GM21447 (cell line): ENCODE measurements around the gene RNF144B.

Experiments used
- ATAC-seq: cut with Tn5 transposase; IDR thresholded peaks from one replicate; pipeline ENCODE4 v1.9.1; 2021; ENCODE audit not compliant: unreplicated experiment

The RNF144B gene

GRCh38 chr6:18478610-18479009 lies 91.5 kb downstream of the RNF144B start:
- ATAC-seq: no peak

GRCh38 chr6:18481870-18482269 lies 94.7 kb downstream of the RNF144B start:
- ATAC-seq: no peak

GRCh38 chr6:18485660-18486435 lies 98.7 kb downstream of the RNF144B start:
- no peak for ATAC-seq

- ATAC-seq: no peak
Observed at GRCh38 chr6:18488004-18488403, 100.9 kb downstream of the RNF144B start.

- no peak for ATAC-seq
Observed at GRCh38 chr6:18488526-18489270, 101.5 kb downstream of the RNF144B start.

- no peak for ATAC-seq
Observed at GRCh38 chr6:18489335-18489734, 102.2 kb downstream of the RNF144B start.

- no peak for ATAC-seq
Observed at GRCh38 chr6:18491308-18492045, 104.3 kb downstream of the RNF144B start.

GRCh38 chr6:18492972-18493371 lies 105.8 kb downstream of the RNF144B start:
- ATAC-seq: no peak

- ATAC-seq: no peak
Observed at GRCh38 chr6:18493382-18493891, 106.3 kb downstream of the RNF144B start.

GRCh38 chr6:18493925-18494324 lies 106.8 kb downstream of the RNF144B start:
- ATAC-seq: no peak

- no peak for ATAC-seq
Observed at GRCh38 chr6:18495236-18495635, 108.1 kb downstream of the RNF144B start.

- no peak for ATAC-seq
Observed at GRCh38 chr6:18496462-18496861, 109.3 kb downstream of the RNF144B start.

GRCh38 chr6:18497006-18497405 lies 109.9 kb downstream of the RNF144B start:
- ATAC-seq: no peak

- ATAC-seq: no peak
Observed at GRCh38 chr6:18498408-18498807, 111.3 kb downstream of the RNF144B start.

- no peak for ATAC-seq
Observed at GRCh38 chr6:18500921-18501662, 113.9 kb downstream of the RNF144B start.

GRCh38 chr6:18501663-18502013 lies 114.5 kb downstream of the RNF144B start:
- ATAC-seq: peak; percentile 46

GRCh38 chr6:18503206-18503592 lies 116.0 kb downstream of the RNF144B start:
- no peak for ATAC-seq

- ATAC-seq: peak; percentile 58
Observed at GRCh38 chr6:18503593-18504231, 116.6 kb downstream of the RNF144B start.

GRCh38 chr6:18504232-18504596 lies 117.1 kb downstream of the RNF144B start:
- ATAC-seq: no peak

GRCh38 chr6:18506382-18507017 lies 119.3 kb downstream of the RNF144B start:
- ATAC-seq: no peak
